Smooth muscle cell (in vitro differentiated cells): ENCODE measurements around the gene PHLDA2. TPM values are rescaled to one million over a fixed set of nuclear protein-coding genes. Genes with fewer than 3 reads are reported as not detected.

ENCODE experiments used
- DNase-seq: peaks from one replicate; lab custom pipeline; 2025; ENCODE audit not compliant: unreplicated experiment; lab: John Stamatoyannopoulos, UW
- H2AFZ ChIP-seq: fragments of 200-600 bp; sonication (generic); 2 replicates; pipeline ENCODE4 v1.6.0; 2016; ENCODE audit warnings: antibody characterized with exemption, low read depth, mild to moderate bottlenecking
- H3F3A ChIP-seq: fragments of 200-600 bp; sonication (generic); 2 replicates; pipeline ENCODE4 v1.6.0; 2017; ENCODE audit warnings: antibody characterized with exemption, low read depth
- H3K27ac ChIP-seq: fragments of 200-600 bp; sonication (generic); 2 replicates; pipeline ENCODE4 v1.5.1; 2016; ENCODE audit warnings: low read depth, mild to moderate bottlenecking
- H3K27me3 ChIP-seq: fragments of 200-600 bp; sonication (generic); 2 replicates; pipeline ENCODE4 v1.6.1; 2016; ENCODE audit warnings: low read depth, mild to moderate bottlenecking
- H3K36me3 ChIP-seq: fragments of 200-600 bp; sonication (generic); 2 replicates; pipeline ENCODE4 v1.5.1; 2016; ENCODE audit warnings: low read depth
- H3K4me1 ChIP-seq: fragments of 200-600 bp; sonication (generic); 2 replicates; pipeline ENCODE4 v1.5.1; 2016; ENCODE audit warnings: low read depth
- H3K4me2 ChIP-seq: fragments of 200-600 bp; sonication (generic); 2 replicates; pipeline ENCODE4 v1.6.0; 2016; ENCODE audit warnings: mild to moderate bottlenecking
- H3K4me3 ChIP-seq: fragments of 200-600 bp; sonication (generic); 2 replicates; pipeline ENCODE4 v1.5.1; 2016; ENCODE audit warnings: mild to moderate bottlenecking
- H3K79me2 ChIP-seq: fragments of 200-600 bp; sonication (generic); 2 replicates; pipeline ENCODE4 v1.6.0; 2016; ENCODE audit warnings: low read depth, mild to moderate bottlenecking
- H3K9ac ChIP-seq: fragments of 200-600 bp; sonication (generic); 2 replicates; pipeline ENCODE4 v1.6.0; 2016; ENCODE audit warnings: low read depth
- H3K9me3 ChIP-seq: fragments of 200-600 bp; sonication (generic); replicated peaks from 2 replicates; pipeline ENCODE4 v1.5.1; 2016; ENCODE audit warnings: low read depth
- H4K20me1 ChIP-seq: fragments of 200-600 bp; sonication (generic); 2 replicates; pipeline ENCODE4 v1.6.0; 2016; ENCODE audit warnings: low read depth
- WGBS: methylation state at CpG from one replicate; pipeline ENCODE4 v1.1.7; 2016; ENCODE audit warnings: low lambda C conversion rate; 5-methylcytosine and 5-hydroxymethylcytosine counted together
- polyA plus RNA-seq: library from polyadenylated mRNA; unstranded; fragments of >200 nt; fragmentation: Nextera tagmentation; extraction: Ambion mirVana; gene quantifications from 2 replicates; pipeline ENCODE4 v1.2.1, GENCODE V29; 2016
- total RNA-seq: library from RNA; depleted of rRNA; stranded (reverse); fragments of >200 nt; gene quantifications from 2 replicates; pipeline ENCODE4 v1.2.3, GENCODE V29; 2014
- TF ChIP-seq, protein P1 (sequence below): fragments of 200-600 bp; sonication (generic); IDR thresholded peaks from 2 replicates; pipeline ENCODE4 v1.5.1; 2017; ENCODE audit warnings: borderline replicate concordance, mild to moderate bottlenecking, antibody characterized with exemption; ENCODE audit not compliant: insufficient read depth, poor library complexity, severe bottlenecking

Gene PHLDA2
- total and polyA plus RNA-seq, 2 experiments from 2014 or later: 11.0 to 89.3 TPM

GRCh38 chr11:2942872-2943710 is 13.9 kb upstream of the PHLDA2 start:
- TF ChIP-seq, protein P1, sequence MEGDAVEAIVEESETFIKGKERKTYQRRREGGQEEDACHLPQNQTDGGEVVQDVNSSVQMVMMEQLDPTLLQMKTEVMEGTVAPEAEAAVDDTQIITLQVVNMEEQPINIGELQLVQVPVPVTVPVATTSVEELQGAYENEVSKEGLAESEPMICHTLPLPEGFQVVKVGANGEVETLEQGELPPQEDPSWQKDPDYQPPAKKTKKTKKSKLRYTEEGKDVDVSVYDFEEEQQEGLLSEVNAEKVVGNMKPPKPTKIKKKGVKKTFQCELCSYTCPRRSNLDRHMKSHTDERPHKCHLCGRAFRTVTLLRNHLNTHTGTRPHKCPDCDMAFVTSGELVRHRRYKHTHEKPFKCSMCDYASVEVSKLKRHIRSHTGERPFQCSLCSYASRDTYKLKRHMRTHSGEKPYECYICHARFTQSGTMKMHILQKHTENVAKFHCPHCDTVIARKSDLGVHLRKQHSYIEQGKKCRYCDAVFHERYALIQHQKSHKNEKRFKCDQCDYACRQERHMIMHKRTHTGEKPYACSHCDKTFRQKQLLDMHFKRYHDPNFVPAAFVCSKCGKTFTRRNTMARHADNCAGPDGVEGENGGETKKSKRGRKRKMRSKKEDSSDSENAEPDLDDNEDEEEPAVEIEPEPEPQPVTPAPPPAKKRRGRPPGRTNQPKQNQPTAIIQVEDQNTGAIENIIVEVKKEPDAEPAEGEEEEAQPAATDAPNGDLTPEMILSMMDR: no peak
- Histone ChIP-seq H3K4me2 (no peak overlapping the region), H3K9me3 (no peaks in the 10 kb centered on the region)

DNA sequence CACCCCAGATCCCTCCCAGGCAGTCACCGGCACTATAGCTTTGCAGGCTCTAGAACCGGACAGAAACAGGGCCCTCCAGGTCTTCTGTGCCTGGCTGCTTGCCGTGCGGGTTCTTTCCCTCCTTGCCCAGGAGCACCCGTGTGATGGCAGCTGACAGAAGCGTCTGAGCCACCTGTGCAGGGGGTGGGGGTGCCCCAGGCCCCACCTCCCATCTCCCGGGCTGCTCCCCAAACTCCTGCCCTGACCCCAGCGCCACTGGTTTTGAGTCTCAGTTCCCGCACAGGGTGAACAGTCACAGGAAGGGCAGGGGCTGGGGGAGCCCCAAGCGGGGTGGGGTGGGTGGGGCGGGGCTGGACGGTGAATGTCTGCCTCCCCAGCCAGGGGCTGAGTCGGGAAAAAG is 13.2 kb upstream of the PHLDA2 start:
- no peak overlapping the region for H3K4me3 ChIP-seq
- H2AFZ ChIP-seq: no peak overlapping the region
- no peak overlapping the region for H3K4me2 ChIP-seq
- H3K27me3 ChIP-seq: no peaks in the 10 kb centered on the region
- no peaks in the 10 kb centered on the region for H3K9me3 ChIP-seq
- H3K4me1 ChIP-seq: peaks cover 16% of the 10 kb centered on the region
- no peak overlapping the region for H3K27ac ChIP-seq
- no peak overlapping the region for H3K9ac ChIP-seq
- H3K79me2 ChIP-seq: no peaks in the 10 kb centered on the region
- H3F3A ChIP-seq: peaks cover 18% of the 10 kb centered on the region
- H4K20me1 ChIP-seq: peaks cover 41% of the 10 kb centered on the region
- TF ChIP-seq, protein P1: no peak
- no peaks in the 10 kb centered on the region for H3K36me3 ChIP-seq
- 93% methylated on average over 9 of the region's 13 CpGs for WGBS
- DNase-seq: no peak

More at GRCh38 chr11:2942872-2943710, 13.9 kb upstream of the PHLDA2 start:
- Histone ChIP-seq H3K36me3 (no peaks in the 10 kb centered on the region), H3K27me3 (no peaks in the 10 kb centered on the region), H3K4me1 (peaks cover 16% of the 10 kb centered on the region), H3K27ac (no peak overlapping the region), H3K4me3 (no peak overlapping the region), H2AFZ (no peak overlapping the region), H4K20me1 (peaks cover 41% of the 10 kb centered on the region), H3K9ac (no peak overlapping the region), H3F3A (peaks cover 18% of the 10 kb centered on the region), H3K79me2 (no peaks in the 10 kb centered on the region)
- no peak for DNase-seq
- 92% methylated on average over 15 of the region's 15 CpGs for WGBS

- Histone ChIP-seq H2AFZ (no peak overlapping the region), H3K4me2 (no peak overlapping the region), H3K79me2 (no peaks in the 10 kb centered on the region), H3F3A (peaks cover 12% of the 10 kb centered on the region), H3K9ac (no peak overlapping the region), H3K4me3 (no peak overlapping the region), H3K27me3 (no peaks in the 10 kb centered on the region), H3K9me3 (no peaks in the 10 kb centered on the region), H3K27ac (no peak overlapping the region), H3K4me1 (peaks cover 11% of the 10 kb centered on the region), H4K20me1 (peaks cover 30% of the 10 kb centered on the region), H3K36me3 (no peaks in the 10 kb centered on the region)
- WGBS: 71% methylated on average over 10 of the region's 10 CpGs
- DNase-seq: no peak
- TF ChIP-seq, protein P1: no peak
These were observed 12.0 kb upstream of the PHLDA2 start for GRCh38 chr11:2940921-2941821.
